ENCODE measurements around the gene COX11.

DNA sequence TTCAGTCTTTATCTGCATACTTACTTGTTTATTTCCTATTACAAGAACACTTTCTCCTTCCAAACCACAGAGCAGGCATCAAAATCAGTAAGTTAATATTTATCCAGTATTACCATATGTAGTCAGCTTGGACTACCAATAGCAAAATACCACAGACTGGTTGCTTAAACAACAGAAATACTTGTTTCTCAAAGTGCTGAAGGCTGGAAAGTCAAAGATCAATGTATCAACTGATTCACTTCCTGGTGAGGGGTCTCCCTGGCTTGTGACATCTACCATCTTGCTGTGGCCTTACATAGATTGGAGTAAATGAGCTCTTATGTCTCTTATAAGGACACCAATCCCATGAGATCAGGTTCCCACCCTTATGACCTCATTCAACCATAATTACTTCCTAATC, 2.7 kb upstream of the COX11 start:
- TF ChIP-seq, protein P1, sequence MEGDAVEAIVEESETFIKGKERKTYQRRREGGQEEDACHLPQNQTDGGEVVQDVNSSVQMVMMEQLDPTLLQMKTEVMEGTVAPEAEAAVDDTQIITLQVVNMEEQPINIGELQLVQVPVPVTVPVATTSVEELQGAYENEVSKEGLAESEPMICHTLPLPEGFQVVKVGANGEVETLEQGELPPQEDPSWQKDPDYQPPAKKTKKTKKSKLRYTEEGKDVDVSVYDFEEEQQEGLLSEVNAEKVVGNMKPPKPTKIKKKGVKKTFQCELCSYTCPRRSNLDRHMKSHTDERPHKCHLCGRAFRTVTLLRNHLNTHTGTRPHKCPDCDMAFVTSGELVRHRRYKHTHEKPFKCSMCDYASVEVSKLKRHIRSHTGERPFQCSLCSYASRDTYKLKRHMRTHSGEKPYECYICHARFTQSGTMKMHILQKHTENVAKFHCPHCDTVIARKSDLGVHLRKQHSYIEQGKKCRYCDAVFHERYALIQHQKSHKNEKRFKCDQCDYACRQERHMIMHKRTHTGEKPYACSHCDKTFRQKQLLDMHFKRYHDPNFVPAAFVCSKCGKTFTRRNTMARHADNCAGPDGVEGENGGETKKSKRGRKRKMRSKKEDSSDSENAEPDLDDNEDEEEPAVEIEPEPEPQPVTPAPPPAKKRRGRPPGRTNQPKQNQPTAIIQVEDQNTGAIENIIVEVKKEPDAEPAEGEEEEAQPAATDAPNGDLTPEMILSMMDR (conservative IDR thresholded peaks at IDR 0.05; ENCODE audit: low read length), result no peak
- no peak for TF ChIP-seq EZH2phosphoT487 (IDR thresholded peaks at IDR 0.05; ENCODE audit: borderline replicate concordance, low read depth, low read length)

Data from OCI-LY7 (cell line).